ENCODE results near the gene ENO3.
"Not testable (repeated sequence)": the region's sequence is repeated elsewhere in the genome, so short reads cannot be mapped to it uniquely, and the experiment has no call there.

The ENO3 gene

GRCh38 chr17:4921320-4921719 lies 29.6 kb upstream of the ENO3 start:
- Histone ChIP-seq H3K4me3 (ENCODE audit: low read depth, low read length) (no peak overlapping the region), H3K36me3 (ENCODE audit: control insufficient read depth, insufficient read depth, low read length) (no peaks in the 10 kb centered on the region), H3K9me3 (ENCODE audit: control insufficient read depth, insufficient read depth, low read length) (no peaks in the 10 kb centered on the region), H3K9ac (ENCODE audit: low read depth, low read length) (no peak overlapping the region), H3K27me3 (ENCODE audit: control insufficient read depth, insufficient read depth, low read length) (no peaks in the 10 kb centered on the region), H3K4me1 (ENCODE audit: control insufficient read depth, insufficient read depth, low read length) (peaks cover 4% of the 10 kb centered on the region)

- H3K9me3 ChIP-seq (ENCODE audit: control insufficient read depth, insufficient read depth, low read length); H3K4me3 ChIP-seq (ENCODE audit: low read depth, low read length); H3K4me1 ChIP-seq (ENCODE audit: control insufficient read depth, insufficient read depth, low read length); H3K36me3 ChIP-seq (ENCODE audit: control insufficient read depth, insufficient read depth, low read length); H3K9ac ChIP-seq (ENCODE audit: low read depth, low read length); H3K27me3 ChIP-seq (ENCODE audit: control insufficient read depth, insufficient read depth, low read length): not testable (repeated sequence)
Measured at GRCh38 chr17:4926577-4927335, 24.2 kb upstream of the ENO3 start.

GRCh38 chr17:4928881-4929280 lies 22.0 kb upstream of the ENO3 start:
- no peak overlapping the region for H3K9ac ChIP-seq (ENCODE audit: low read depth, low read length)
- H3K36me3 ChIP-seq (ENCODE audit: control insufficient read depth, insufficient read depth, low read length): peaks cover under 1% of the 10 kb centered on the region
- H3K27me3 ChIP-seq (ENCODE audit: control insufficient read depth, insufficient read depth, low read length): no peaks in the 10 kb centered on the region
- no peaks in the 10 kb centered on the region for H3K9me3 ChIP-seq (ENCODE audit: control insufficient read depth, insufficient read depth, low read length)
- peaks cover 4% of the 10 kb centered on the region for H3K4me1 ChIP-seq (ENCODE audit: control insufficient read depth, insufficient read depth, low read length)
- no peak overlapping the region for H3K4me3 ChIP-seq (ENCODE audit: low read depth, low read length)

- peaks cover 11% of the 10 kb centered on the region for H3K36me3 ChIP-seq (ENCODE audit: control insufficient read depth, insufficient read depth, low read length)
- H3K27me3 ChIP-seq (ENCODE audit: control insufficient read depth, insufficient read depth, low read length): no peaks in the 10 kb centered on the region
- no peak within 1 kb of the TSS for H3K4me3 ChIP-seq (ENCODE audit: low read depth, low read length)
- no peaks in the 10 kb centered on the region for H3K9me3 ChIP-seq (ENCODE audit: control insufficient read depth, insufficient read depth, low read length)
- peak within 1 kb of the TSS; percentile 16 for H3K9ac ChIP-seq (ENCODE audit: low read depth, low read length)
- H3K4me1 ChIP-seq (ENCODE audit: control insufficient read depth, insufficient read depth, low read length): peaks cover 4% of the 10 kb centered on the region
Measured at GRCh38 chr17:4931963-4932362, 19.0 kb upstream of the ENO3 start, which contains the start of gene GP1BA. TSS of gene GP1BA (plus strand) at chr17:4932277. CDS start at chr17:4932605, 328 bp downstream.

GRCh38 chr17:4932756-4933155 lies 18.2 kb upstream of the ENO3 start:
- peaks cover 4% of the 10 kb centered on the region for H3K4me1 ChIP-seq (ENCODE audit: control insufficient read depth, insufficient read depth, low read length)
- H3K9ac ChIP-seq (ENCODE audit: low read depth, low read length): peak overlapping the region; percentile 16
- no peaks in the 10 kb centered on the region for H3K9me3 ChIP-seq (ENCODE audit: control insufficient read depth, insufficient read depth, low read length)
- peaks cover 18% of the 10 kb centered on the region for H3K36me3 ChIP-seq (ENCODE audit: control insufficient read depth, insufficient read depth, low read length)
- no peaks in the 10 kb centered on the region for H3K27me3 ChIP-seq (ENCODE audit: control insufficient read depth, insufficient read depth, low read length)
- H3K4me3 ChIP-seq (ENCODE audit: low read depth, low read length): no peak overlapping the region

- Histone ChIP-seq H3K9ac (ENCODE audit: low read depth, low read length) (no peak overlapping the region), H3K9me3 (ENCODE audit: control insufficient read depth, insufficient read depth, low read length) (no peaks in the 10 kb centered on the region), H3K27me3 (ENCODE audit: control insufficient read depth, insufficient read depth, low read length) (no peaks in the 10 kb centered on the region), H3K4me1 (ENCODE audit: control insufficient read depth, insufficient read depth, low read length) (peaks cover 4% of the 10 kb centered on the region), H3K4me3 (ENCODE audit: low read depth, low read length) (no peak overlapping the region), H3K36me3 (ENCODE audit: control insufficient read depth, insufficient read depth, low read length) (peaks cover 24% of the 10 kb centered on the region)
Measured at GRCh38 chr17:4933646-4934045, 17.3 kb upstream of the ENO3 start.

GRCh38 chr17:4934173-4934979 lies 16.5 kb upstream of the ENO3 start:
- H3K9ac ChIP-seq (ENCODE audit: low read depth, low read length): peak overlapping the region; percentile 26

GRCh38 chr17:4935650-4936049 lies 15.3 kb upstream of the ENO3 start:
- Histone ChIP-seq H3K4me1 (ENCODE audit: control insufficient read depth, insufficient read depth, low read length) (peaks cover 9% of the 10 kb centered on the region), H3K9me3 (ENCODE audit: control insufficient read depth, insufficient read depth, low read length) (no peaks in the 10 kb centered on the region), H3K9ac (ENCODE audit: low read depth, low read length) (no peak overlapping the region), H3K27me3 (ENCODE audit: control insufficient read depth, insufficient read depth, low read length) (no peaks in the 10 kb centered on the region), H3K4me3 (ENCODE audit: low read depth, low read length) (no peak overlapping the region), H3K36me3 (ENCODE audit: control insufficient read depth, insufficient read depth, low read length) (peaks cover 24% of the 10 kb centered on the region)

More at GRCh38 chr17:4934173-4934979, 16.5 kb upstream of the ENO3 start:
- Histone ChIP-seq H3K36me3 (ENCODE audit: control insufficient read depth, insufficient read depth, low read length) (peaks cover 24% of the 10 kb centered on the region), H3K9me3 (ENCODE audit: control insufficient read depth, insufficient read depth, low read length) (no peaks in the 10 kb centered on the region), H3K4me1 (ENCODE audit: control insufficient read depth, insufficient read depth, low read length) (peaks cover 9% of the 10 kb centered on the region), H3K4me3 (ENCODE audit: low read depth, low read length) (no peak overlapping the region), H3K27me3 (ENCODE audit: control insufficient read depth, insufficient read depth, low read length) (no peaks in the 10 kb centered on the region)

- Histone ChIP-seq H3K4me1 (ENCODE audit: control insufficient read depth, insufficient read depth, low read length) (peaks cover 9% of the 10 kb centered on the region), H3K4me3 (ENCODE audit: low read depth, low read length) (no peak overlapping the region), H3K36me3 (ENCODE audit: control insufficient read depth, insufficient read depth, low read length) (peaks cover 24% of the 10 kb centered on the region), H3K9ac (ENCODE audit: low read depth, low read length) (no peak overlapping the region), H3K27me3 (ENCODE audit: control insufficient read depth, insufficient read depth, low read length) (no peaks in the 10 kb centered on the region), H3K9me3 (ENCODE audit: control insufficient read depth, insufficient read depth, low read length) (no peaks in the 10 kb centered on the region)
Measured at GRCh38 chr17:4936436-4936835, 14.5 kb upstream of the ENO3 start.

GRCh38 chr17:4937553-4937952 lies 13.4 kb upstream of the ENO3 start:
- Histone ChIP-seq H3K9ac (ENCODE audit: low read depth, low read length) (no peak overlapping the region), H3K36me3 (ENCODE audit: control insufficient read depth, insufficient read depth, low read length) (peaks cover 26% of the 10 kb centered on the region), H3K4me1 (ENCODE audit: control insufficient read depth, insufficient read depth, low read length) (peaks cover 9% of the 10 kb centered on the region), H3K27me3 (ENCODE audit: control insufficient read depth, insufficient read depth, low read length) (no peaks in the 10 kb centered on the region), H3K9me3 (ENCODE audit: control insufficient read depth, insufficient read depth, low read length) (no peaks in the 10 kb centered on the region), H3K4me3 (ENCODE audit: low read depth, low read length) (no peak overlapping the region)

GRCh38 chr17:4938069-4938491 lies 12.8 kb upstream of the ENO3 start:
- Histone ChIP-seq H3K36me3 (ENCODE audit: control insufficient read depth, insufficient read depth, low read length) (peaks cover 32% of the 10 kb centered on the region), H3K4me3 (ENCODE audit: low read depth, low read length) (no peak overlapping the region), H3K4me1 (ENCODE audit: control insufficient read depth, insufficient read depth, low read length) (peaks cover 9% of the 10 kb centered on the region), H3K9ac (ENCODE audit: low read depth, low read length) (no peak overlapping the region), H3K27me3 (ENCODE audit: control insufficient read depth, insufficient read depth, low read length) (no peaks in the 10 kb centered on the region), H3K9me3 (ENCODE audit: control insufficient read depth, insufficient read depth, low read length) (no peaks in the 10 kb centered on the region)
